HCT116 (cell line): ENCODE measurements around the gene TOM1L1. TPM values are rescaled to one million over a fixed set of nuclear protein-coding genes. Genes with fewer than 3 reads are reported as not detected.

Experiments
- ATAC-seq: fragments of 200-7000 bp; cut with Tn5 transposase; 2 replicates; pipeline ENCODE4 v1.9.1; 2020; ENCODE audit warnings: mild to moderate bottlenecking, moderate library complexity
- BruUV-seq: library from RNA; stranded (reverse); fragments of 400-500 nt; replicated peaks from 2 replicates; lab custom pipeline; 2021; lab: Mats Ljungman, UMichigan
- CTCF ChIA-PET: fragments of 300-600 bp; sonication (Branson Sonifier 250); formaldehyde crosslinking; loops from one replicate; lab custom pipeline; 2021; ENCODE audit warnings: antibody characterized with exemption; lab: Charles Lee
- POLR2A ChIA-PET: fragments of 300-600, 350-600 bp; sonication (Branson Sonifier 250); formaldehyde crosslinking; loops from one replicate; lab custom pipeline; 2021; ENCODE audit warnings: antibody characterized with exemption; lab: Charles Lee
- RAD21 ChIA-PET, 2 experiments: fragments of 300-600 bp; sonication (Branson Sonifier 250); formaldehyde crosslinking; loops; one replicate each; lab custom pipeline; 2023; ENCODE audit warnings: low total read pairs in 2 of 2; ENCODE audit not compliant: uncharacterized antibody in 2 of 2, unreplicated experiment in 2 of 2, low non-redundant PET in 1 of 2; lab: Charles Lee
- DNase-seq: peaks from one replicate; pipeline ENCODE4 v3.0.0-alpha.2; 2010; ENCODE audit warnings: low read depth, low spot score
- H2AFZ ChIP-seq: fragments of 200-600 bp; shearing (Covaris generic), sonication (generic); 2 replicates; pipeline ENCODE4 v1.6.1; 2017; ENCODE audit warnings: low read depth, mixed run types, mixed read lengths, antibody characterized with exemption, low read length; ENCODE audit not compliant: poor library complexity, severe bottlenecking
- H3K27ac ChIP-seq: 2 replicates; pipeline ENCODE4 v1.5.1; 2012; ENCODE audit warnings: low read depth, low read length
- H3K27me3 ChIP-seq: fragments of 200-600 bp; sonication (generic); 2 replicates; pipeline ENCODE4 v1.6.1; 2016; ENCODE audit warnings: mixed run types, low read length, mixed read lengths; ENCODE audit not compliant: insufficient read depth
- H3K36me3 ChIP-seq, 2 experiments: fragments of 200-500 bp in 1 of 2; fragments of 200-600 bp in 1 of 2; sonication (Bioruptor generic) in 1 of 2; sonication (generic) in 1 of 2; 2 replicates each; pipeline versions ENCODE4 v1.5.1 to v1.6.1; 2014 to 2016; ENCODE audit warnings: low read length in 2 of 2, inconsistent platforms in 1 of 2, mixed read lengths in 1 of 2, mixed run types in 1 of 2; ENCODE audit not compliant: insufficient read depth in 2 of 2, control insufficient read depth in 1 of 2
- H3K4me1 ChIP-seq, 2 experiments: fragments of 200-600 bp in 1 of 2; sonication (generic) in 1 of 2; 2 replicates each; pipeline versions ENCODE4 v1.5.1 to v1.6.1; 2012 to 2017; ENCODE audit warnings: low read length in 2 of 2, inconsistent platforms in 1 of 2, mild to moderate bottlenecking in 1 of 2, mixed read lengths in 1 of 2, mixed run types in 1 of 2, moderate library complexity in 1 of 2; ENCODE audit not compliant: insufficient read depth in 2 of 2, control insufficient read depth in 1 of 2
- H3K4me2 ChIP-seq: fragments of 200-600 bp; sonication (generic); 2 replicates; pipeline ENCODE4 v1.6.1; 2017; ENCODE audit warnings: mixed run types, low read length, mixed read lengths
- H3K4me3 ChIP-seq, 2 experiments: fragments of 200-600 bp in 1 of 2; sonication (generic) in 1 of 2; replicated peaks in 1 of 2; 2 replicates each; pipeline ENCODE4 v1.5.1; 2011 to 2016; ENCODE audit warnings: low read length in 2 of 2, control low read depth in 1 of 2, low read depth in 1 of 2, mild to moderate bottlenecking in 1 of 2, mixed read lengths in 1 of 2, mixed run types in 1 of 2
- H3K79me2 ChIP-seq: fragments of 200-600 bp; sonication (generic); 2 replicates; pipeline ENCODE4 v1.6.1; 2017; ENCODE audit warnings: mild to moderate bottlenecking, mixed run types, low read length, moderate library complexity, mixed read lengths; ENCODE audit not compliant: insufficient read depth
- H3K9ac ChIP-seq: fragments of 200-600 bp; sonication (generic); 2 replicates; pipeline ENCODE4 v1.6.1; 2016; ENCODE audit warnings: low read length, mixed read lengths
- H3K9me2 ChIP-seq: fragments of 200-600 bp; sonication (generic), shearing (Covaris generic); 2 replicates; pipeline ENCODE4 v1.6.1; 2017; ENCODE audit warnings: mixed run types, mild to moderate bottlenecking, moderate library complexity; ENCODE audit not compliant: insufficient read depth
- H3K9me3 ChIP-seq, 2 experiments: fragments of 200-500 bp in 1 of 2; fragments of 200-600 bp in 1 of 2; sonication (Bioruptor generic) in 1 of 2; sonication (generic) in 1 of 2; 2 replicates each; pipeline ENCODE4 v1.6.1; 2014 to 2017; ENCODE audit warnings: low read length in 2 of 2, mixed read lengths in 2 of 2, inconsistent platforms in 1 of 2, low read depth in 1 of 2, mild to moderate bottlenecking in 1 of 2, mixed run types in 1 of 2, moderate library complexity in 1 of 2; ENCODE audit not compliant: control insufficient read depth in 1 of 2, insufficient read depth in 1 of 2
- H4K20me1 ChIP-seq: fragments of 200-600 bp; sonication (generic), shearing (Covaris generic); 2 replicates; pipeline ENCODE4 v1.6.1; 2017; ENCODE audit warnings: mixed run types, mild to moderate bottlenecking, moderate library complexity; ENCODE audit not compliant: insufficient read depth
- CBX3 ChIP-seq: IDR thresholded peaks from 2 replicates; pipeline ENCODE4 v1.6.1; 2012; ENCODE audit warnings: low read depth
- CEBPB ChIP-seq: IDR thresholded peaks from 2 replicates; pipeline ENCODE4 v1.6.1; 2012; ENCODE audit warnings: low read depth
- ELF1 ChIP-seq: IDR thresholded peaks from 2 replicates; pipeline ENCODE4 v1.6.1; 2012; ENCODE audit warnings: low read depth, borderline replicate concordance
- JUND ChIP-seq: IDR thresholded peaks from 2 replicates; pipeline ENCODE4 v1.6.1; 2012
- SRF ChIP-seq: IDR thresholded peaks from 2 replicates; pipeline ENCODE4 v1.6.1; 2012; ENCODE audit warnings: low read depth
- intact Hi-C: fragments of 100-400 bp; cut with micrococcal nuclease; formaldehyde crosslinking; loops from 2 replicates; pipeline ENCODE4 v1.10.0; 2022
- total RNA-seq: library from RNA; stranded (reverse); gene quantifications from one replicate; pipeline ENCODE4 v1.2.1, GENCODE V29; 2021; ENCODE audit not compliant: unreplicated experiment

TOM1L1 gene
- total RNA-seq, 1 experiment from 2014 or later: 70.8 TPM

GRCh38 chr17:54864070-54864469 lies 36.6 kb upstream of the TOM1L1 start:
- no peak overlapping the region for H3K27ac ChIP-seq
- no peaks in the 10 kb centered on the region for H3K9me2 ChIP-seq
- no peaks in the 10 kb centered on the region for H3K36me3 ChIP-seq
- H3K4me2 ChIP-seq: no peak overlapping the region
- no peak overlapping the region for H3K9ac ChIP-seq
- CTCF ChIA-PET: no interaction called here
- no peak for TF ChIP-seq CEBPB
- no peak for TF ChIP-seq ELF1
- no peak for TF ChIP-seq CBX3
- TF ChIP-seq SRF: no peak
- BruUV-seq: no TSS peak
- H3K4me1 ChIP-seq: no peaks in the 10 kb centered on the region
- DNase-seq (no peak), ATAC-seq (no peak)
- intact Hi-C loops: no loop called here
- no peak overlapping the region for H2AFZ ChIP-seq
- H3K27me3 ChIP-seq: peaks cover 5% of the 10 kb centered on the region
- no peaks in the 10 kb centered on the region for H3K9me3 ChIP-seq
- H4K20me1 ChIP-seq: no peaks in the 10 kb centered on the region
- H3K79me2 ChIP-seq: no peaks in the 10 kb centered on the region
- RAD21 ChIA-PET: no interaction called here
- no peak overlapping the region for H3K4me3 ChIP-seq
- POLR2A ChIA-PET: no interaction called here

- no peak overlapping the region for H3K9ac ChIP-seq
- H3K9me3 ChIP-seq: no peaks in the 10 kb centered on the region
- H3K36me3 ChIP-seq: no peaks in the 10 kb centered on the region
- no peaks in the 10 kb centered on the region for H3K79me2 ChIP-seq
- H3K4me3 ChIP-seq: no peak overlapping the region
- H3K4me1 ChIP-seq: no peaks in the 10 kb centered on the region
- POLR2A ChIA-PET: no interaction called here
- no peak for DNase-seq
- H3K4me2 ChIP-seq: no peak overlapping the region
- RAD21 ChIA-PET: no interaction called here
- no peaks in the 10 kb centered on the region for H3K9me2 ChIP-seq
- CTCF ChIA-PET: no interaction called here
- peaks cover 5% of the 10 kb centered on the region for H3K27me3 ChIP-seq
- no peaks in the 10 kb centered on the region for H4K20me1 ChIP-seq
- H2AFZ ChIP-seq: no peak overlapping the region
- no peak for TF ChIP-seq JUND
- no peak overlapping the region for H3K27ac ChIP-seq
- intact Hi-C loops: no loop called here
- no peak for ATAC-seq
- BruUV-seq: no TSS peak
Measured at GRCh38 chr17:54864636-54865356, 35.9 kb upstream of the TOM1L1 start.
